Adipocyte (in vitro differentiated cells): ENCODE data around the gene MAN2B2.

Source experiments
- DNase-seq: peaks from one replicate; pipeline ENCODE4 v3.0.0-alpha.2; 2015; ENCODE audit warnings: low read depth
- H3K27me3 ChIP-seq: replicated peaks from 2 replicates; pipeline ENCODE4 v1.7.0; 2013; ENCODE audit warnings: mild to moderate bottlenecking, low read length, moderate library complexity; ENCODE audit not compliant: control insufficient read depth, insufficient read depth
- H3K36me3 ChIP-seq: 2 replicates; pipeline ENCODE4 v1.7.0; 2013; ENCODE audit warnings: low read length, mild to moderate bottlenecking, moderate library complexity; ENCODE audit not compliant: control insufficient read depth, insufficient read depth, severe bottlenecking
- H3K4me1 ChIP-seq: 2 replicates; pipeline ENCODE4 v1.7.0; 2013; ENCODE audit warnings: mild to moderate bottlenecking, low read length, moderate library complexity; ENCODE audit not compliant: control insufficient read depth, insufficient read depth
- H3K4me3 ChIP-seq: 2 replicates; pipeline ENCODE4 v1.7.0; 2013; ENCODE audit warnings: mild to moderate bottlenecking, low read length, moderate library complexity
- H3K9ac ChIP-seq: 2 replicates; pipeline ENCODE4 v1.7.0; 2013; ENCODE audit warnings: mild to moderate bottlenecking, low read length, moderate library complexity
- H3K9me3 ChIP-seq: 2 replicates; pipeline ENCODE4 v1.7.0; 2013; ENCODE audit warnings: mild to moderate bottlenecking, low read length, moderate library complexity; ENCODE audit not compliant: control insufficient read depth

The MAN2B2 gene

GRCh38 chr4:6582889-6583490 lies 8.0 kb downstream of the MAN2B2 start:
- Histone ChIP-seq H3K27me3 (no peaks in the 10 kb centered on the region), H3K36me3 (peaks cover 36% of the 10 kb centered on the region), H3K4me1 (no peaks in the 10 kb centered on the region), H3K9ac (no peak overlapping the region), H3K4me3 (no peak overlapping the region), H3K9me3 (no peaks in the 10 kb centered on the region)
- DNase-seq = no peak

GRCh38 chr4:6584865-6585264 lies 9.9 kb downstream of the MAN2B2 start:
- H3K4me1 ChIP-seq = no peaks in the 10 kb centered on the region
- H3K36me3 ChIP-seq = peaks cover 20% of the 10 kb centered on the region
- H3K9ac ChIP-seq = no peak overlapping the region
- no peak overlapping the region for H3K4me3 ChIP-seq
- H3K9me3 ChIP-seq = no peaks in the 10 kb centered on the region
- no peaks in the 10 kb centered on the region for H3K27me3 ChIP-seq
- DNase-seq = no peak

- DNase-seq = no peak
- peaks cover 8% of the 10 kb centered on the region for H3K36me3 ChIP-seq
- H3K4me3 ChIP-seq = no peak overlapping the region
- no peaks in the 10 kb centered on the region for H3K4me1 ChIP-seq
- no peaks in the 10 kb centered on the region for H3K9me3 ChIP-seq
- no peak overlapping the region for H3K9ac ChIP-seq
- no peaks in the 10 kb centered on the region for H3K27me3 ChIP-seq
Observed at GRCh38 chr4:6586715-6587325, 11.8 kb downstream of the MAN2B2 start.

- Histone ChIP-seq H3K9ac (no peak overlapping the region), H3K9me3 (no peaks in the 10 kb centered on the region), H3K36me3 (peaks cover 10% of the 10 kb centered on the region), H3K4me1 (no peaks in the 10 kb centered on the region), H3K4me3 (no peak overlapping the region), H3K27me3 (no peaks in the 10 kb centered on the region)
- DNase-seq = no peak
Observed at GRCh38 chr4:6589444-6589843, 14.5 kb downstream of the MAN2B2 start.

- DNase-seq = no peak
- Histone ChIP-seq H3K9ac (no peak overlapping the region), H3K4me1 (no peaks in the 10 kb centered on the region), H3K4me3 (no peak overlapping the region), H3K9me3 (no peaks in the 10 kb centered on the region), H3K27me3 (no peaks in the 10 kb centered on the region), H3K36me3 (peaks cover 17% of the 10 kb centered on the region)
Observed at GRCh38 chr4:6591313-6591712, 16.3 kb downstream of the MAN2B2 start.

- DNase-seq = no peak
- no peak overlapping the region for H3K4me3 ChIP-seq
- H3K9me3 ChIP-seq = no peaks in the 10 kb centered on the region
- peaks cover 18% of the 10 kb centered on the region for H3K36me3 ChIP-seq
- H3K9ac ChIP-seq = no peak overlapping the region
- H3K27me3 ChIP-seq = no peaks in the 10 kb centered on the region
- H3K4me1 ChIP-seq = no peaks in the 10 kb centered on the region
Observed at GRCh38 chr4:6591781-6592180, 16.8 kb downstream of the MAN2B2 start.

GRCh38 chr4:6592804-6593563 lies 18.0 kb downstream of the MAN2B2 start:
- Histone ChIP-seq H3K9ac (no peak overlapping the region), H3K4me3 (no peak overlapping the region), H3K36me3 (peaks cover 23% of the 10 kb centered on the region), H3K9me3 (no peaks in the 10 kb centered on the region), H3K4me1 (no peaks in the 10 kb centered on the region), H3K27me3 (no peaks in the 10 kb centered on the region)
- DNase-seq = no peak

- no peak for DNase-seq
- no peak overlapping the region for H3K4me3 ChIP-seq
- H3K36me3 ChIP-seq = peaks cover 21% of the 10 kb centered on the region
- H3K9ac ChIP-seq = no peak overlapping the region
- no peaks in the 10 kb centered on the region for H3K4me1 ChIP-seq
- no peaks in the 10 kb centered on the region for H3K27me3 ChIP-seq
- no peaks in the 10 kb centered on the region for H3K9me3 ChIP-seq
Observed at GRCh38 chr4:6594341-6594740, 19.4 kb downstream of the MAN2B2 start.

GRCh38 chr4:6594826-6595355 lies 19.9 kb downstream of the MAN2B2 start:
- H3K9ac ChIP-seq = no peak overlapping the region
- DNase-seq = no peak
- no peak overlapping the region for H3K4me3 ChIP-seq
- peaks cover 21% of the 10 kb centered on the region for H3K36me3 ChIP-seq
- no peaks in the 10 kb centered on the region for H3K4me1 ChIP-seq
- H3K9me3 ChIP-seq = no peaks in the 10 kb centered on the region
- H3K27me3 ChIP-seq = no peaks in the 10 kb centered on the region

GRCh38 chr4:6595897-6596537 lies 21.0 kb downstream of the MAN2B2 start:
- Histone ChIP-seq H3K4me3 (no peak overlapping the region), H3K9ac (no peak overlapping the region), H3K9me3 (no peaks in the 10 kb centered on the region), H3K36me3 (peaks cover 25% of the 10 kb centered on the region), H3K4me1 (no peaks in the 10 kb centered on the region), H3K27me3 (no peaks in the 10 kb centered on the region)
- DNase-seq = no peak

GRCh38 chr4:6596948-6597347 lies 22.0 kb downstream of the MAN2B2 start:
- Histone ChIP-seq H3K9ac (no peak overlapping the region), H3K4me1 (no peaks in the 10 kb centered on the region), H3K27me3 (no peaks in the 10 kb centered on the region), H3K36me3 (peaks cover 29% of the 10 kb centered on the region), H3K4me3 (no peak overlapping the region), H3K9me3 (no peaks in the 10 kb centered on the region)
- no peak for DNase-seq
